Right lobe of liver (tissue), 4 donors: ENCODE measurements around the gene SNX19.

Experiments used
- CTCF ChIP-seq, 4 donors: fragments of 200-600 bp in 3 of 4; fragments of 450-650 bp in 1 of 4; IDR thresholded peaks; one replicate each; pipeline versions ENCODE4 v1.5.1 to v1.8.0; 2016 to 2022; ENCODE audit warnings: antibody characterized with exemption in 4 of 4, mild to moderate bottlenecking in 2 of 4
- POLR2A ChIP-seq: fragments of 450-650 bp; IDR thresholded peaks from one replicate; pipeline ENCODE4 v1.6.1; 2017; ENCODE audit warnings: antibody characterized with exemption, mild to moderate bottlenecking
- donor health status: DM: no; HTN: no; CAD: no.
- donor health status: DM: no; HTN: no; CAD: no.
- donor health status: DM: no; HTN: yes; CAD: no.

GRCh38 chr11:130913268-130913667 lies 3.0 kb downstream of the SNX19 start:
- TF ChIP-seq POLR2A, result no peak
- TF ChIP-seq CTCF (IDR thresholded peaks at IDR 0.05), result no peak
